Thymus (tissue), 11 donors: ENCODE measurements around the gene HPD. TPM values are rescaled to one million over a fixed set of nuclear protein-coding genes. Genes with fewer than 3 reads are reported as not detected.
A peak's percentile ranks its signal among the peaks of the same experiment; 100 is the strongest.

Experiments used
- DNase-seq, 9 donors: peaks; one replicate each; pipeline ENCODE4 v3.0.0-alpha.2; 2013; ENCODE audit warnings: low spot score in 9 of 9, low read depth in 6 of 9, missing footprints in 1 of 9
- H3K27ac ChIP-seq, 2 donors: one replicate each; pipeline ENCODE4 v1.5.1; 2013; ENCODE audit warnings: control low read depth in 1 of 2, low read depth in 1 of 2, low read length in 1 of 2, mild to moderate bottlenecking in 1 of 2, moderate library complexity in 1 of 2
- H3K27me3 ChIP-seq, 2 donors: one replicate each; pipeline ENCODE4 v1.5.1; 2013; ENCODE audit warnings: low read length in 1 of 2; ENCODE audit not compliant: control insufficient read depth in 2 of 2, insufficient read depth in 1 of 2
- H3K36me3 ChIP-seq, 2 donors: one replicate each; pipeline ENCODE4 v1.5.1; 2013; ENCODE audit warnings: low read length in 1 of 2, mild to moderate bottlenecking in 1 of 2, moderate library complexity in 1 of 2; ENCODE audit not compliant: control insufficient read depth in 2 of 2, insufficient read depth in 2 of 2
- H3K4me1 ChIP-seq, 2 donors: one replicate each; pipeline ENCODE4 v1.5.1; 2013; ENCODE audit warnings: low read length in 2 of 2; ENCODE audit not compliant: control insufficient read depth in 2 of 2, insufficient read depth in 2 of 2
- H3K4me3 ChIP-seq, 2 donors: one replicate each; pipeline ENCODE4 v1.5.1; 2013; ENCODE audit warnings: low read length in 2 of 2, control low read depth in 1 of 2, mild to moderate bottlenecking in 1 of 2
- H3K9me3 ChIP-seq, 2 donors: one replicate each; pipeline ENCODE4 v1.5.1; 2013; ENCODE audit warnings: low read length in 1 of 2, mild to moderate bottlenecking in 1 of 2; ENCODE audit not compliant: control insufficient read depth in 2 of 2, insufficient read depth in 1 of 2
- WGBS: extraction: QIAGEN DNeasy Blood & Tissue Kit; methylation state at CpG from one replicate; pipeline ENCODE4 v1.1.7; 2013; 5-methylcytosine and 5-hydroxymethylcytosine counted together
- polyA plus RNA-seq: library from polyadenylated mRNA; stranded (reverse); fragments of 200-250 nt; gene quantifications from one replicate; pipeline ENCODE4 v1.2.3, GENCODE V29; 2013
- total RNA-seq: library from RNA; stranded (reverse); fragments of 120-200 nt; gene quantifications from one replicate; pipeline ENCODE4 v1.2.4, GENCODE V29; 2013
- donor health status: healthy.

HPD gene
- total and polyA plus RNA-seq, 2 donors, result 0.19 to 0.87 TPM

DNA sequence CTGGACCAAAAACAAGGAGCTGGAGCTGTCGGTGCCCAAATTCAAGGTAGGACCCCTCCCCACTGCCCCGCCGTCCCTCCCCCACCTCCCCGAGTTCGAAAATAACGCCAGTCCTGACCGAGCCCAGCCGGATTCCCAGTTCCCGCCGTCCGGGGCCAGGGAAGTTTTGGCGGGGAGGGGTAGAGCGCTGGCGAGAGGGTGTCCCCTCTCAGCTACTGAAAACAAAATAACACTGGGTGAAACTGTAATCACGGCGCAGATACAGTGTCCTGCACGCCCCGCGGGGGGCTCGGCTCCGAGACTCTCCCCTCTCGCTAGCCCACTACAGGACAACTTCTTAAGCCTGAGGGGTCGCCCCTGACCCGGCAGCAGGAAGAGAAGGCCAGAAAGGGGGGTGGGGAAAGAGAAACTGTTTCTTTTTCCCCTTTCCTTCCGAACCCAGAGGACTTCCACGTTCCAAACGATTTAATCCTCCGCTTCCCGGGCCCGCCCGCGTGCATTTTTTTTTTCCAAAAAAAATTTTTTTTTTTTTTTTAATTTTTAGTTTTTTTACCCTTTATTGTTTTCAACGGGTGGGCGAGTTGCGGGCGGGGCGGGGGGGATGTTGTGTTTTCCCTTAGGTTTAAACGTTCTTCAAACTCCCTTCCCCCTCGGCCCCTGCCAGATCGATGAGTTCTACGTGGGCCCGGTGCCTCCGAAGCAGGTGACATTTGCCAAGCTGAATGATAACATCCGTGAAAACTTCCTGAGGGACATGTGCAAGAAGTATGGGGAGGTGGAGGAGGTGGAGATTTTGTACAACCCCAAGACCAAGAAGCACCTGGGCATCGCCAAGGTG lies 53.3 kb downstream of the HPD start:
- H3K27ac ChIP-seq, result peak overlapping the region; percentile 86 to 100
- peaks cover 0 to 4% of the 10 kb centered on the region in 2 donors for H3K9me3 ChIP-seq
- WGBS, result 2% methylated on average over 45 of the region's 45 CpGs
- DNase-seq, result peak in 1 of 9 donors; percentile 55
- H3K4me1 ChIP-seq, result peaks cover 22 to 42% of the 10 kb centered on the region in 2 donors
- H3K27me3 ChIP-seq, result no peaks in the 10 kb centered on the region
- H3K36me3 ChIP-seq, result peaks cover 38 to 46% of the 10 kb centered on the region in 2 donors
- H3K4me3 ChIP-seq, result peak overlapping the region; percentile 91 to 100

GRCh38 chr12:121804417-121805111 lies 54.1 kb downstream of the HPD start:
- under 1% methylated on average over 63 of the region's 63 CpGs for WGBS
- Histone ChIP-seq H3K9me3 (peaks cover 0 to under 1% of the 10 kb centered on the region in 2 donors), H3K27ac (peak overlapping the region; percentile 86 to 100), H3K27me3 (no peaks in the 10 kb centered on the region), H3K36me3 (peaks cover 29 to 38% of the 10 kb centered on the region in 2 donors), H3K4me3 (peak overlapping the region; percentile 91 to 100), H3K4me1 (peaks cover 17 to 34% of the 10 kb centered on the region in 2 donors)
- peak in 1 of 9 donors; percentile 65 for DNase-seq

DNA sequence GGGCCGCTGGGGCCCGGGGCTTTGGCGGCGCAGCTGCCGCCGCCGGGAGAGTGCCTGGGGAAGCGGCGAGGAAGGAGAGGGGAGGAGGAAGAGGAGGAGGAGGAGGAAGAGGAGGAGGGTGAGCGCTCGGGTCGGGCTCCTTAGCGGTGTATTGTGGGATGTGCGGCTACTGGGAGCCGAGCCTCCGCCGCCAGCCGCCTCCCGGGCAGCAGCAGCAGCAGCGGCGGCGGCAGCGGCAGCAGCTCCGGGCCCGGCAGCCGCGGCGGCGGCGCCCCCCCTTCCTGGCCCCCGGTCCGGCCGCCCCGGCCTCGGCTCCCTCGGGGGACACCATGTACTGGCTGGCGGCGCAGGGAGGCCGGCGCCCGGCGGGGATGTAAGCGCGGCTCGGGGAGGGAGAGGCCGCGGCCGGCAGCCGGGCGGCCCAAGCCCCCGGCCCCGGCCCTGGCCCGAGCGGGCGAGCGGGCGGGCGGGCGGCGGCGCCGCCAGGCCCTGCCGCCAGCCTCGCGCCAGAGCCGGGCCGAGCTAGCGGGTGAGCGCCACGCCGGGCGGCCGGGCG lies 54.7 kb downstream of the HPD start, which contains the start of gene SETD1B:
SETD1B (plus strand) TSS at position 149 of the 556 bp plus-strand sequence. CDS start 729 bp downstream, outside the sequence.
- peak in 2 of 9 donors; percentile 68 to 80 for DNase-seq
- Histone ChIP-seq H3K27me3 (no peaks in the 10 kb centered on the region), H3K4me1 (peaks cover 21 to 36% of the 10 kb centered on the region in 2 donors), H3K27ac (peak within 1 kb of the TSS; percentile 98 to 100), H3K4me3 (peak within 1 kb of the TSS; percentile 92 to 100), H3K9me3 (no peaks in the 10 kb centered on the region), H3K36me3 (peaks cover 27 to 37% of the 10 kb centered on the region in 2 donors)
- WGBS, result under 1% methylated on average over 73 of the region's 74 CpGs

DNA sequence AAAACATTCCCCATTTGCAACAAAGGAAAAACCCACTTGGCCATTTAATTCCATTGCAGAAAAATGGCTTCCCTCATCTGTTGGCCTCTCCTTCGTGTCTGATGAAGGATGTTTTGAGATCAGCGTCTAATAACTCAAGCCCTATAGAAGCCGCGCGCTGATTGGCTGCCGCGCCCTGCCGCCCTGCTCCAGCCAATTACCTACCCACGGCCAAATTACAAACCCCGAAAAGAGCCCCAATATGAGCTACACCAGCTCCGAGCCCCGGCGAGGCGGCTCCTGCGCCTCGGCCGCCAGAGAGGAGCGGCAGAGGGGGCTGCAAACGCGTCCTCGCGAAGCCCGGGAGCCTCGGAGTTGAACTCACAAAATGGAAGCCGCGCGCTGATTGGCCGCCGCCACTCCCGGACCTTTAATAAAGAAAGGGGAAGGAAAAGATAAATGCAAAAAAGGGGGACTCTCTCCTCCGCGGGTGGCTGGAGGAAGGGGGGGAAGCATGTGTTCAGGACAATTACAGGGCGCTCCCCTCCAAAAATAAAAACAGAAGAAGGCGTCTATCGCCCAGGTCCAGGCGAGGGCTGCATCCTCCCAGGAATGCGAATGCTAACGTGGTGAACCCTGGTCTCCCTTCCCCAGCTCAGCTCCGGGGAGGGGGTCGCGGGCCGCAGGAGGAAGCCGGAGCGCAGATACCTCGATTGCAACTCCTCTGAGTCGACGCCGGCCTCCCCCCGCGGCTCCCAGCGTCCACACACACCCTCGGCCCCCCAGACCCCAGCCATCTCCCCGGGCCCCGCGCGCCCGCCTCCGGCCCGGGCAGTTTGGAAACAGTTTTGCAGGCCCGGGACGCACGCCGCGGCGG lies 55.6 kb downstream of the HPD start:
- peaks cover 23 to 38% of the 10 kb centered on the region in 2 donors for H3K36me3 ChIP-seq
- WGBS, result under 1% methylated on average over 65 of the region's 65 CpGs
- peaks cover 0 to 2% of the 10 kb centered on the region in 2 donors for H3K9me3 ChIP-seq

GRCh38 chr12:121802485-121802842 lies 56.2 kb downstream of the HPD start:
- 0% methylated on average over 1 of the region's 1 CpG for WGBS
- H3K36me3 ChIP-seq, result peaks cover 17 to 38% of the 10 kb centered on the region in 2 donors
- peak overlapping the region; percentile 92 to 100 for H3K4me3 ChIP-seq
- DNase-seq, result no peak
- no peaks in the 10 kb centered on the region for H3K27me3 ChIP-seq
- peaks cover 27 to 39% of the 10 kb centered on the region in 2 donors for H3K4me1 ChIP-seq
- H3K27ac ChIP-seq, result peak overlapping the region; percentile 98 to 100
- peaks cover 0 to 2% of the 10 kb centered on the region in 2 donors for H3K9me3 ChIP-seq

More for the DNA sequence above, 55.6 kb downstream of the HPD start:
- peak overlapping the region; percentile 92 to 100 for H3K4me3 ChIP-seq
- peak in 8 of 9 donors; percentile 87 to 97 (median 94) for DNase-seq
- H3K27me3 ChIP-seq, result no peaks in the 10 kb centered on the region
- H3K4me1 ChIP-seq, result peaks cover 28 to 39% of the 10 kb centered on the region in 2 donors
- H3K27ac ChIP-seq, result peak overlapping the region; percentile 98 to 100

GRCh38 chr12:121801595-121802484 lies 56.8 kb downstream of the HPD start:
- Histone ChIP-seq H3K9me3 (peaks cover 0 to 2% of the 10 kb centered on the region in 2 donors), H3K4me3 (peak overlapping the region; percentile 92 to 100), H3K27ac (peak overlapping the region; percentile 98 to 100), H3K36me3 (peaks cover 18 to 37% of the 10 kb centered on the region in 2 donors), H3K4me1 (peaks cover 21 to 39% of the 10 kb centered on the region in 2 donors), H3K27me3 (no peaks in the 10 kb centered on the region)
- under 1% methylated on average over 18 of the region's 18 CpGs for WGBS
- DNase-seq, result peak in 3 of 9 donors; percentile 68 to 87 (median 74)

GRCh38 chr12:121800694-121801594 lies 57.7 kb downstream of the HPD start:
- H3K9me3 ChIP-seq, result peaks cover 0 to 2% of the 10 kb centered on the region in 2 donors
- peak overlapping the region; percentile 92 to 100 for H3K4me3 ChIP-seq
- peaks cover 23 to 36% of the 10 kb centered on the region in 2 donors for H3K36me3 ChIP-seq
- DNase-seq, result peak in 2 of 9 donors; percentile 65 to 79
- H3K27ac ChIP-seq, result peak overlapping the region; percentile 98 to 100
- under 1% methylated on average over 86 of the region's 86 CpGs for WGBS
- no peaks in the 10 kb centered on the region for H3K27me3 ChIP-seq
- H3K4me1 ChIP-seq, result peaks cover 21 to 38% of the 10 kb centered on the region in 2 donors
